Activated CD4-positive, alpha-beta T cell treated with anti-CD3 and anti-CD28 coated beads, Interleukin-2, amount 50 U/mL, for 16 hours (primary cell): ENCODE measurements around the gene ARF6.
"Not testable (repeated sequence)": the region's sequence is repeated elsewhere in the genome, so short reads cannot be mapped to it uniquely, and the experiment has no call there.

Experiments used
- DNase-seq: peaks from one replicate; pipeline ENCODE4 v3.0.0-alpha.2; 2020

ARF6 gene

DNA sequence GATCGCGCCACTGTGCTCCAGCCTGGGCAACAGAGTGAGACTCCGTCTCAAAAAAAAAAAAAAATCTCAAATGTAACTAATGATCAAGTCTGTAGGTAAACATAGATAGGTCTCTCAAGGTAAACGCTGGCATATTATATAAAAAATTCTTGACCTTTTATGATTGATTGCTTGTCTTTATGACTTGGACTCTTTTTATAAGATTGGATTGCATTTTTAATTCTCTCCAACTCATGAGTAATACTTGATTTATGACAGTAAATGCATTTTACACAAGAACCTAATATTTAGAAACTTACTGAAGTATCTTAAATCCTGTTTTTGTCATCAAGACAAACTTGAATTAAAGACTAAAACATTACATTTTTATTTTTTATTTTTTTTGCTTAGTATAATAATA, 16.1 kb downstream of the ARF6 start:
- no peak for DNase-seq

DNA sequence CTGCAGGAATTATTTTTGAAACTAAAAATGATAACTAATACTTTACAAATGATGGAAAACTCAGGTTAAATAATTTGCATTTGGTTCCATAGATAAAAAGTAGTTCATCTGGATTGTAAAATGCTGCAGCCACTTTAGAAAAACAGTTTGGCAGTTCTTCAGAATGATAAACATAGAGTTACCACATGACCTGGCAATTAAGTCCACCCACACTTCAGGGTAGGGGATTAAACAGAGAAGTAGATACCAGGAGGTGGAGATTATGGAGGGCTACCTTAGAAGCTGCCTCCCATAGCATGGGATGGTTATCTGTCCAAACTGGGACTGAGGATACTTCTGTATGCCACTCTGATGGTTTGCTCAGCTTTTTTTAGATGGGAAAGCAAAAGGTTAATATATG, 22.2 kb downstream of the ARF6 start:
- no peak for DNase-seq

DNA sequence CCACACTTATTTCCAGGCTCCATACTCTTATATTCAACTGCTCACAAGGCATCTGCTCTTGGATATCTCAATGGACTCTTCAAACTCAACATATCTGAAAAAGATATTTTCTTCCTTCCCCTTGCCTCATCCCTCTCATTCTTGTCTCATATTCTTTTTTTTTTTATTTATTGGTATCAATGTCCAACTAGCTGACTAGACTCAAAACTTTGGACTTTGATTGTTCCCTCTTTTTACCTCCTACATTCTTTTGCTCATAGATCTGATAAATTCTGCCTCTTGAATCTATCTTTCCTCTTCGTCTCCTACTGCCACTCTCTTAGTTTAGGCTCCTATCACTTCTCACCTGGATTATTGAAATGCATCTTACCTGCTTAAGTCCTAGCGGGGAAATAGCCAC, 25.8 kb downstream of the ARF6 start:
- DNase-seq: no peak

DNA sequence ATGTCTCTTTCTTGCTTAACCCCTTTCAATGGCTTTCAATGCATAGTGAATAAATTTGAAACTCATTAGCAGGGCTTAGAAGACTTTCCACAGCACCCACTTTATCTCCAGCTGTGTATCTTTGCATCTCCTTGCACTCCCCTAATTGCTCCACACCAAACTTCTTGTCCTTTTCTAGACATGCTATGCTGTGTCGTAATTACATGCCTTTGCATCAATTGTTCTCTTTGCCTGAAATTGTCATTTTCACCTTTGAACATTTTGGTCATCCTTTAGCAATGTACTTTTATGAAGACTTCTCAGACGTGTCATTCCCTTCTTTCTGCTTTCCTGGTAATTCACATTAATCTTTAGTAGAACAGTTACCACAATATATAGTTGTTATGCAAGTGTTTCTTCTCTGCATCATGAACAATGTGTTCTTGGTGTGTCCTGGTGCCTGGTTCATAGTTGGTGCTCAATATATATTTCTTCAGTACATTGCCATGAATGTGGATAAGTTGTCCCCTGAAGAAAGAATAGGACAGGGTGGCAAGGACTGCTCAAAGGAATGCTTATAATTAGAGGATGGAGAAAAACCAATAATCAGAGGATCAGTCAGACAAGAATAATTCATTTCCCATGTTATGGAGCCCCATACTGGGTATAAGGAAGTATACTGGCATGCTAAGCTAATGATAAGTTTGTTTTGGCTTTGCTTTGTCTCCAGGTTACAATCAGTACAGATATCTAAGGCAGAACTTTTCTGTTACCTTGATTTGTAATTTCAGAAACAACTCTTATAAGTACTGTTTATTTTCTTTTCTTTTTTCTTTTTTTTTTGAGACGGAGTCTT, 27.2 kb downstream of the ARF6 start:
- no peak for DNase-seq

DNA sequence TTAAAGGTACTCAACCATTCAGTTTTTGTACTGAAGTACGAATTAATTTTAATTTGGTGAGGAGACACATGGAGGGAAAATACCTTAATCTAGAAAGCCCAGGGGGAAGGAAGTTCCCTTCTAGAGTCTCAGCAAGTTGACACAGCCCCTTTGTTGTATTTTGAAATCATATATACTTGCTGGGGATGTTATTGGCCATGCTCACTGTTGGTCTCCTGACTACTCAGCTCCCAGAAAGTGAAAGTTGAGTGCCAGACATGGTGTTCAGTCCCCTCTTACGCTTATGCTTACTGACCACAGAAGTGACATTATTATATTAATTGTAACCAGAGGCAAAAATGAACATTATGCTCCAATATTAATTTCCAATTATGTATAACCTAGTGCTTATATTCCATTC, 28.1 kb downstream of the ARF6 start:
- no peak for DNase-seq

DNA sequence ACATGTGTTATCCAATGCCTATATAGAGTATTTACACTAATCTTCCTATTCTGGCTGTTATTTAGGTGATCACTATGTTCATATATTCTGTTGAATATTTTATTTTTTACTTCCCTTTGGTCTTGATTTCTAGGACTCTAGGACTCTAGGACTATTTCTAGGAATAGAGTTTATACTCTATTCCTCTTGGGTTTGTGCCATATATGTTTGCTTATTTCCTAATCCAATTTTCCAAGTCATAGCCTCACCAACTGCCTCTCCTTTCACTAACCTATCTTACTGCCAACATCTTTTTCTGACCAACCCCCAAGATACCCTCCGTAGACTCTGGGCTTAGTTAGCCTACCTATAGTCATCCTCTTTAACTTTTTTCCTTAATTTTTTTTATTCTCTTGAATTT, 28.5 kb downstream of the ARF6 start:
- no peak for DNase-seq

DNA sequence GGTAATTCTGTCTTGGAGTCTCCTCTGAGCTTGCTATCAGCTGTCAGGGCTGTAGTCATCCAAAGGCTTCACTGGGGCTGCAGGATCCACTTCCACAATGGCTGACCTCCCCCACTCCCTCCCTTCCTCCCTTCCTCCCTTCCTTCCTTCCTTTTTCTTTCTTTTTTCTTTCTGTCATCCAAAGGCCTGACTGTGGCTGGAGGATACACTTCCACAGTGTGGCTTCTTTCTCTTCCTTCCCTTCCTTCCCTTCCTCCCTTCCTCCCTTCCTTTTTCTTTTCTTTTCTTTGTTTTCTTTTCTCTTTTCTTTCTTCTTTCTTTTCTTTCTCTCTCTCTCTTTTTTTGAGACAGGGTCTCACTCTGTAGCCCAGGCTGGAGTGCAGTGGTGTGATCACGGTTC, 30.6 kb downstream of the ARF6 start:
- DNase-seq: no peak

DNA sequence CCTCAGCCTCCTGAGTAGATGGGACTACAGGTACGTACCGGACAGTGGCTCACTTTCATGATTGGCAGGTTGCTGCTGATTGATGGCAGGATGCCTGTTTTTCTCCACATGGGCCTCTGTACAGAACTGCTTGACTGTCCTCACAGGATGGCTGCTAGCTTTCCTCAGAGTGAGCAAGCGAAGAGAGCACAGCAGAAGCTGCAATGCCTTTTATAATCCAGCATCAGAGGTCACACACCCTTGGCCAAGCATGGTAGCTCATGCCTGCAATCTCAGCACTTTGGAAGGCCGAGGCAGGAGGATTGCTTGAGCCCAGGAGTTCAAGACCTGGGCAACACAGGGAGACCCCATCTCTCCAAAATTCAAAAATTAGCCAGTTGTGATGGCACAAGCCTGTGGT, 31.0 kb downstream of the ARF6 start:
- DNase-seq: no peak

DNA sequence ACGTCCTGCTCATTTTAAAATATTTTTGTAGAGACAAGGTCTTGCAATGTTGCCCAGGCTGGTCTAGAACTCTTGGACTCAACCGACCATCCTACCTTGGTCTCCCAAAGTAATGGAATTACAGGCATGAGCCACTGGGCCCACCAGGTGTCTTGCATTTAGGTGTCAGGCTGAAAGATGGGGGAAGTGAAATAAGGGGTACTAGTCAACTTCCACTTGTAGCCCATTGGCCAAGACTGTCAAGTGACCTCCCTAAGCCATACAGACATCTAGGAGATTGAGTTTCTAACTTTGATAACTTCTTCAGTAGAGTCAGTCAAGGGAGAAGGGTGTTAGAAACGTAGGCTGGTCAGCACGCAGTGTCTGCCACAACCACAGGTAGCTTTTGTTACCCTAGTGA, 32.0 kb downstream of the ARF6 start:
- DNase-seq: no peak

DNA sequence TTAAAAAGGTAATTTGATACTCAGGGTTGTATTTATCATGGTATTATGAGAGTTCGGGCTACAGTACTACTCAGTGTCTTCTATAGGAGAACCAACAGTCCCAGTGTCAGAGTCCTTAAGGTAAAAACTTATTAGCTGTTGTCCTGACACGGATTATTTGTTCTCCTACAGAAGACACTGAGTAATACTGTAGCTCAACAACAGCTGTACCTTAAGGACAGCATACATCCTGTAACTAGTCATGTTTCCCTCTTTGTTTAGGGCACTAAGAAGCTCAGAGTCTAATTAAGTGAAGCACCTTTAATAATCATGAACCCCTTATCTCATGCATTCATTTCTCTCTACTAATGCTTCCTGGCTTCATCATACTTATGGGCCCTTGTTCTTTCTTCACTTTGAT, 33.9 kb downstream of the ARF6 start:
- DNase-seq: no peak

DNA sequence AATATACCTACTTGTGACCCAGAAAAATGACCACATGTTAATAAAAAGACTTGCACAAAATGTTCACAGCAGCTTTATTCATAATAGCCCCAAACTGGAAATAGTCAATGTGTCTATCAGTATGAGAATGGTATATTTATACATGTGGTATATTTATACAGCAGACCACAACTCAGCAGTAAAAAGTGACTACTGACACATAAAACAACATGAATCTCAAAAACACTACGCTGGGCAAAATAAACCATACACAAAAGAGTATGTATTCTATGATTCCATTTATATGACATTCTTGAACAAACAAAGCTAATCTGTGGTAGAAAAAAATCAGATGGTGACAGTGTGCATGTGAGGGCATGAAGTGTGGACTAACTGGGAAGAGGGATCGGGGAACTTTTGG, 35.1 kb downstream of the ARF6 start:
- no peak for DNase-seq

DNA sequence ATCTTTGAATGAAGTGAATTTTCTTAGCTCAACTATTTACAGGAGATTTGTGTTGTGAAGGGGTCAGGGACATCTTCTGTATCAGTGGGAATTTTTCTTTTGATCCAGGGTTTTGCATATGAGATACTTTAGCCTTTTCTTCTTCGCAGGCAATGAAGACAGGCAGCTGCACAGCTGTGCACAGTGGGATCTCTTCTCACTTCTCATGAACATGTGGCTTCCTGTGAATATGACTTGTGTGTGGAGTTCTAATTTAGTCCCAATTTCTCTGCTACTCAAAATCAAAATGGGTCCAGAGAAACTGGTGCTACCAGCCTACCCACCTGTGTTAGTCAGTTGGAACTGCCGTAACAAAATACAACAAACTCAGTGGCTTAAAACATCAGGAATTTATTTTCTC, 37.8 kb downstream of the ARF6 start:
- no peak for DNase-seq

DNA sequence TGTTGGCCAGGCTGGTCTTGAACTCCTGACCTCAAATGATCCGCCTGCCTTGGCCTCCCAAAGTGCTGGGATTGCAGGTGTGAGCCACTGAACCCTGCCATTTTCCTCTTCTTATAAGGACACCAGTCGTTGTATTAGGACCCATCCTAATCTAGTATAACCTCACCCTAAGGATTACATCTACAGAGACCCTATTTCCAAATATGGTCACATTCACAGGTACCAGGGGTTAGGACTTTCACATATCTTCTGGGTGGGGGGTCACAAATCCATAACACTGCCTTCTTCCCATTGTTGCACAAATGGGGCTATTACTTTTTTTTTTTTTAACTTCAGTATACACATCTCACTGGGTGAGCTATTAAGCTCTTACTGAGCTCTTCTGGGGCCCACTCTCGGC, 38.6 kb downstream of the ARF6 start:
- DNase-seq: no peak

DNA sequence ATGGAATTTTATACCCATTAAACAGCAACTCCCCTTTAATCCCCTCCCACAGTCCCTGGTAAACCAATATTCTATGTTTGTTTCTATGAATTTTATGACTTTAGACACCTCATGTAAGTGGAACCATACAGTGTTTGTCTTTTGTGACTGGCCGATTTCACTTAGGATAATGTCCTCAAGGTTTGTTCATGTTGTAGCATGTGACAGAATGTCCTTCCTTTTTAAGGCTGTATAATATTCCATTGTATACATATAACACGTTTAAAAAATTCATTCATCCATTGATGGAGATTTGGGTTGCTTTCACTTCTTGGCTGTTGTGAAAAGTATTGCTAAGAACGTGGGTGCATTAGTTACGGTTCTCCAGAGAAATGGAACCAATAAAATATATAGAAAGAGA, 40.2 kb downstream of the ARF6 start:
- DNase-seq: no peak

DNA sequence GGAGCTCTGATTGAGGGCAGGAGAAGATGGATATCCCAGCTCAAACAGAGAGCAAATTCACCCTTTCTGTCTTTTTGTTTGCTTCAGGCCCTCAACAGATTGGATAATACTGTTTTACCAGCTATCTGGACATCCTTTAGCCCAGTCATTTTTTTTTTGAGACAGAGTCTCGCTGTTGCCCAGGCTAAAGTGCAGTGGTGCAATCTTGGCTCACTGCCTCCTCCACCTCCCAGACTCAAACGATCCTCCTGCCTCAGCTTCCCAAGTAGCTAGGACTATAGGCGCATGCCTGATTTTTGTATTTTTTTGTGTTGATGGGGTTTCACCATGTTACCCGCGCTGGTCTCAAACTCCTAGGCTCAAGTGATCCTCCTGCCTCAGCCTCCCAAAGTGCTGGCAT, 40.8 kb downstream of the ARF6 start:
- no peak for DNase-seq

DNA sequence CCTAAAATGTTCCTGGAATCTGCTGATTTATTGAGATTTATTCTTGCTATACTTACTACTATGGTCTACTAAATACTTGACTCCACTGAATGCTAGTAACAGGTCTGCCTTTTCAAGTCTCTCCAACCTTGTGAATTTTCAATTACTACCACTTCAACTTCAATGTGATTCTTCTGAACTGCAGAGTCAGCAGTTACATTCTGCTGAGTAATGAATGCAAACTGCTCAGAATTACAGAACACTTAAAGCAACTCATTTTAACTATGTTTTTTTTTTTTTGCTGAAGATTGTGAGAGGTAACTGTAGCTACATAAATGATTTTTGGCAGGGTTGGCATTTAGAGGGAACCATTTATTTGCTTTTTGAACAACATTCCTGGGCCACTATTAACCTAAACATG, 41.8 kb downstream of the ARF6 start:
- no peak for DNase-seq

DNA sequence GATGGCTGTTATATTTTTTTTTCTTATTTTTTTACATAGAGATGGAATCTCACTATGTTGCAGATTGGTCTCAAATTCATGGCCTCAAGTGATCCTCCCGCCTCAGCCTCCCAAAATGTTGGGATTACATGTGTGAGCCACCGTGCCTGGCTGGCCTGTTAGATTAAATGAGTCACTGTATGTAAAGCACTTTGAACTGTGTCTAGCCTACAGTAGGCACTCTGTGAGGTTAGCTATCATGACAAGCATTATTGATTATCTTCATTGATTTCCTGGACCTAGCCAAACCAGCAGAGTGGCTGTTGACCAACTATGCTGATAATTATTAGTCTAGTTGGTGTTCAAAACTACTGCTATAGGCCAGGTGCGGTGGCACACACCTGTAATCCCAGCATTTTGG, 42.6 kb downstream of the ARF6 start:
- DNase-seq: no peak

DNA sequence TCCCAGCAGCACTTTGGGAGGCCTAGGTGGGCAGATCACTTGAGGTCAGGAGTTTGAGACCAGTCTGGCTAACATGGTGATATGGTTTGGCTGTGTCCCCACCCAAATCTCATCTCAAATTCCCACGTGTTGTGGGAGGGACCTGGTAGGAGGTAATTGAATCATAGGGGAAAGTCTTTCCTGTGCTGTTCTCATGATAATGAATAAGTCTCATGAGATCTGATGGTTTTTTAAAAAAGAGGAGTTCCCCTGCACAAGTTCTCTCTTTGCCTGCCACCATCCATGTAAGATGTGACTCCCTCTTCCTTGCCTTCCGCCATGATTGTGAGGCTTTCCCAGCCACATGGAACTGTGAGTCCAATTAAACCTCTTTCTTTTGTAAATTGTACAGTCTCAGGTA, 43.4 kb downstream of the ARF6 start:
- DNase-seq: not testable (repeated sequence)

DNA sequence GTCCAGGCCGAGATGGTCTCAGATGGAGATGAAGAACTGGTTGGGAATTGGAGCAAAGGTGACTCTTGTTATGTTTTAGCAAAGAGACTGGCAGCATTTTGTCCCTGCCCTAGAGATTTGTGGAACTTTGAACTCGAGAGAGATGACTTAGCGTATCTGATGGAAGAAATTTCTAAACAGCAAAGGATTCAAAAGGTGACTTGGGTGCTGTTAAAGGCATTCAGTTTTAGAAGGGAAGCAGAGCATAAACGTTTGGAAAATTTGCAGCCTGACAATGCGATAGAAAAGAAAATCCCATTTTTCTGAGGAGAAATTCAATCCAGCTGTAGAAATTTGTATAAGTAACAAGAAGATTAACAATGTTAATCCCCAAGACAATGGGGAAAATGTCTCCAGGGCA, 44.0 kb downstream of the ARF6 start:
- DNase-seq: not testable (repeated sequence)

DNA sequence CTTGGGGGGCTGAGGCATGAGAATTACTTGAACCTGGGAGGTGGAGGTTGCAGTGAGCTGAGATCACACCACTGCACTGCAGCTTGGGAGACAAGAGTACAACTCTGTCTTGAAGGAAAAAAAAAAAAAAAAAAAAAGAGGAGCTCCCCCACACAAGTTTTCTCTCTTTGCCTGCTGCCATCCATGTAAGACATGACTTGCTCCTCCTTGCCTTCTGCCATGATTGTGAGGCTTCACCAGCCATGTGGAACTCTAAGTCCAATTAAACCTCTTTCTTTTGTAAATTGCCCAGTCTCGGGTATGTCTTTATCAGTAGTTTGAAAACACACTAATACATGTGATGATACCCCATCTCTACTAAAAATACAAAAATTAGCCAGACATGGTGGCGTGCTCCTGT, 46.3 kb downstream of the ARF6 start:
- DNase-seq: not testable (repeated sequence)

DNA sequence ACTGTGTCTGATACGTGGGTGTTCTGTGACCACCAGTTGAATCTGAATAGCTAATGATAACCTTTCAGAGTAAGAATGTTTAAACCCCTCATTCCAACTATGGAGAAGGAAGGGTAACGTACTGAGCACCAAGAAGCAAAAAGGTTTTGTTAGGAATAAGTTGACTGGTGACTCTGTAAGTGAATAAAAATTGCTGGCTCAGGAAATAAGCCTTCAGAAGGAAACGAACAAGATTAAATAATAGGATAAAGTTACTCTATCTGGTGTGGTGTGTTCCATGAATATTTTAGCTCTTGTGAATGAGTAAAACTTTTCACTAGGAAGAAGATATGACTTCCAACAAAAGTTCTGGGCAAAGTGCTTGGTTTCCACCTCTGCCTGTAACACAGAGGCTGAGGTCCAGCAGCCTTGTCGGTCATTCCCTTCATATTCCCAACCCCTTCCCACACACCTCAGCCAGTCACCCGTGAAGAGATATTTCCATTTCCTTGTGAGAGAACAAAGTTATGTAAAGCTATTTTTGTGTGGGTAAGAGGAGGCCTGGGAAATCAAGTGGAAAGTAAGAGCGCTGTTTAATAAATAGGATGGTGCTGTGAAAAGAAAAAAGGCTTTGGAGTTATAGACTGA, 47.1 kb downstream of the ARF6 start:
- no peak for DNase-seq

DNA sequence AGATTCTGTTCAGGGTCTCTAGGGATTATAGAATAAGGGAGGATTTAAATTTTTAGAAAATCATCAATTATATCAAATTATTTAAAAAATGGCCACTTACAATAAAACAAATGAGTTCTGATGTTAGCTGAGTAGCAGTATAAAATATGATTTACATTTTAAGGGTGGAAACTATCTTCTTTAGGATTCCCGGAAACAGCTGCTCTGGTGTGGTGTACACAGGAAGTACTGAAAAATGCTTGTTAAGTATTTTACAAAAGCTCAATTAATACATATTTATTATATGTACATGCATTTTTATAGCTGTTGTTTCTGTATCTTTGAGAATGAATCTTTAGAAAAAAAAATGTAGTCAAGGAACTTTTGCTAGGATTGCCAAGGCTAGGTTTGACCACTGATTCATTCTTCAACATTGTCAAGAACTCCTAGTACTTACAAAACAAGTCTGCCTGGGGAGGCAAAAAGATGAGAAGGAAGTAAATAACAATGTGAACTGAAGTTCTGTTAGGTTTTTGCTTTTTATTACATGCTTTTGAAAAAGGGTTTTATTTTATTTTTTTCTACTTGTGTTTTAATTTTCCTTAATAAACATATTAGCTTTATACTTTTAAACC, 48.0 kb downstream of the ARF6 start:
- no peak for DNase-seq

DNA sequence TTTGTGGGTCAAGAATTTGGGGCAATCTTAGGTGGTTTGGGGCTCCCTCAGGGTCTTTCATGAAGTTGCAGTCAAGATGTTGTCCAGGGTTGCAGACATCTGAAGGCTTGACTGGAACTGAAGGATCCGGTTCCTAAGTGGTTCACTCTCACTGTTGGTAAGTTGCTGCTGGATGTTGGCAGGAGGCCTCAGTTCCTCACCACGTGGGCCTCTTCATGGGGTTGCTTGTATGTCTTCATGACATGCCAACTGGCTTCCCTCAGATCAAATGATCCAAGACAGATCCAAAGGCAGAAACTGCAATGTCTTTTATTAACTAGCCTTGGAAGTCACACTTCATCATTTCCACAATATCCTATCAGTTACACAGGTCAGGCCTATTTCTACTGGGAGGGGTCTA, 49.2 kb downstream of the ARF6 start:
- no peak for DNase-seq

DNA sequence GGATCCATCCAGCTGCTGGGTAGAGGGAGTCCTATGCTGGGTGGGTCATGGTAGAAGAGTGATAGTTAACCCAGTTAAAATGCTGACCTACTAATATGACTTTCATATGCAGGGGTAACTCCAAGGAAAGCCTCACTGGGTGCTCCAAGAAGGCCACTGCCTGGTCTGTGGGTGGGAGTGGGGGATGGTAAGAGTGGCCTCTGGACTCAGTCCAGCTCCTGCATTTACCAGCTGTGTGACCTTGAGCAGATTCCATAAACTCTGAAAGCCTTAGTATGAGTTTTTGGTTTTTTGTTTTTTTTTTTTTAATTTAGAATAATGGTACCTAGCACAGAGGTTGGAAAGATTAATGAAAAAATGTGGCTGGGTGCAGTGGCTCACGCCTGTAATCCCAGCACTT, 51.6 kb downstream of the ARF6 start:
- no peak for DNase-seq
